Measurements from ENCODE around the gene CDK14. TPM values are rescaled to one million over a fixed set of nuclear protein-coding genes. Genes with fewer than 3 reads are reported as not detected.

CDK14 gene
- total RNA-seq, 2 donors from 2014 or later, result 1.9 to 4.9 TPM

GRCh38 chr7:91140286-91140685 lies 544.2 kb downstream of the CDK14 start:
- no peak overlapping the region for H3K4me3 ChIP-seq
- H3K27me3 ChIP-seq, result no peaks in the 10 kb centered on the region
- H3K36me3 ChIP-seq, result no peaks in the 10 kb centered on the region
- no peak overlapping the region for H3K27ac ChIP-seq
- H3K4me1 ChIP-seq, result no peaks in the 10 kb centered on the region
- H3K9me3 ChIP-seq, result no peaks in the 10 kb centered on the region
- no peak for DNase-seq
- H3K9ac ChIP-seq (ENCODE audit: low read depth in 2 of 2, low read length in 2 of 2), result no peak overlapping the region
- no peak for TF ChIP-seq CTCF (IDR thresholded peaks at IDR 0.05)
- intact Hi-C loops (cut with DNase I), result no loop called here

- H3K9me3 ChIP-seq, result no peaks in the 10 kb centered on the region
- TF ChIP-seq CTCF (IDR thresholded peaks at IDR 0.05), result no peak
Measured at GRCh38 chr7:91140982-91141381, 544.9 kb downstream of the CDK14 start.

GRCh38 chr7:91142743-91143142 lies 546.6 kb downstream of the CDK14 start:
- Histone ChIP-seq H3K4me1 (no peaks in the 10 kb centered on the region), H3K27me3 (no peaks in the 10 kb centered on the region), H3K9ac (ENCODE audit: low read depth in 2 of 2, low read length in 2 of 2) (no peak overlapping the region), H3K4me3 (no peak overlapping the region), H3K36me3 (no peaks in the 10 kb centered on the region), H3K27ac (no peak overlapping the region), H3K9me3 (no peaks in the 10 kb centered on the region)
- TF ChIP-seq CTCF (IDR thresholded peaks at IDR 0.05), result no peak
- DNase-seq, result no peak
- intact Hi-C loops (cut with DNase I), result no loop called here

More at GRCh38 chr7:91140982-91141381, 544.9 kb downstream of the CDK14 start:
- no peaks in the 10 kb centered on the region for H3K36me3 ChIP-seq
- intact Hi-C loops (cut with DNase I), result no loop called here
- H3K27ac ChIP-seq, result no peak overlapping the region
- no peak for DNase-seq
- H3K4me1 ChIP-seq, result no peaks in the 10 kb centered on the region
- no peaks in the 10 kb centered on the region for H3K27me3 ChIP-seq
- H3K9ac ChIP-seq (ENCODE audit: low read depth in 2 of 2, low read length in 2 of 2), result no peak overlapping the region
- H3K4me3 ChIP-seq, result no peak overlapping the region

- Histone ChIP-seq H3K27ac (no peak overlapping the region), H3K4me1 (no peaks in the 10 kb centered on the region), H3K9ac (ENCODE audit: low read depth in 2 of 2, low read length in 2 of 2) (no peak overlapping the region), H3K36me3 (no peaks in the 10 kb centered on the region), H3K9me3 (no peaks in the 10 kb centered on the region), H3K4me3 (no peak overlapping the region), H3K27me3 (no peaks in the 10 kb centered on the region)
- no peak for TF ChIP-seq CTCF (IDR thresholded peaks at IDR 0.05)
- intact Hi-C loops (cut with DNase I), result no loop called here
- no peak for DNase-seq
Measured at GRCh38 chr7:91149341-91150246, 553.5 kb downstream of the CDK14 start.

- no peaks in the 10 kb centered on the region for H3K9me3 ChIP-seq
- TF ChIP-seq CTCF (IDR thresholded peaks at IDR 0.05), result no peak
- H3K27me3 ChIP-seq, result no peaks in the 10 kb centered on the region
- H3K36me3 ChIP-seq, result no peaks in the 10 kb centered on the region
- H3K4me3 ChIP-seq, result no peak overlapping the region
- no peak for DNase-seq
- no peak overlapping the region for H3K9ac ChIP-seq (ENCODE audit: low read depth in 2 of 2, low read length in 2 of 2)
- no peak overlapping the region for H3K27ac ChIP-seq
- intact Hi-C loops (cut with DNase I), result no loop called here
- no peaks in the 10 kb centered on the region for H3K4me1 ChIP-seq
Measured at GRCh38 chr7:91151916-91152315, 555.8 kb downstream of the CDK14 start.

All from colonic mucosa (tissue), 4 donors.